Left colon (tissue), 2 donors: ENCODE measurements around the gene MALRD1. TPM values are rescaled to one million over a fixed set of nuclear protein-coding genes. Genes with fewer than 3 reads are reported as not detected.
A peak's percentile ranks its signal among the peaks of the same experiment; 100 is the strongest.

Experiments
- ATAC-seq: fragments of 200-7000 bp; cut with Tn5 transposase; one replicate; pipeline ENCODE4 v1.9.1; 2020; ENCODE audit warnings: mild to moderate bottlenecking, moderate library complexity
- DNase-seq, 2 donors: peaks; one replicate each; pipeline ENCODE4 v3.0.0-alpha.2; 2020
- intact Hi-C, 2 donors: fragments of 100-400 bp; cut with DNase I in 1 of 2; cut with micrococcal nuclease in 1 of 2; formaldehyde crosslinking; loops; one replicate each; pipeline versions ENCODE4 v1.11.2 to v1.14.0; 2022; cut with DNase I, micrococcal nuclease
- total RNA-seq, 2 donors: library from RNA; stranded (reverse); fragmentation: NEBNext Ultra II Directional; extraction: Animal tissue kit (Norgen Biotek cat#: 25700); gene quantifications; one replicate each; pipeline ENCODE4 v1.2.1, GENCODE V29; 2021
- donor health status: DM: no; HTN: no; CAD: no.
- donor health status: DM: yes; HTN: yes; CAD: no.

Gene MALRD1
- total RNA-seq, 2 donors from 2014 or later: 0.15 to 0.36 TPM

GRCh38 chr10:19200211-19200610, 151.6 kb downstream of the MALRD1 start:
- ATAC-seq (no peak), DNase-seq (no peak)
- intact Hi-C loops: no loop called here

GRCh38 chr10:19204246-19204917, 155.8 kb downstream of the MALRD1 start:
- intact Hi-C loops: no loop called here
- ATAC-seq (no peak), DNase-seq (no peak)

- DNase-seq (no peak), ATAC-seq (no peak)
- intact Hi-C loops: no loop called here
These were observed 160.7 kb downstream of the MALRD1 start for GRCh38 chr10:19209319-19209718.

GRCh38 chr10:19212590-19212989, 164.0 kb downstream of the MALRD1 start:
- intact Hi-C loops: no loop called here
- DNase-seq (no peak), ATAC-seq (no peak)

- ATAC-seq (no peak), DNase-seq (no peak)
- intact Hi-C loops: no loop called here
These were observed 172.6 kb downstream of the MALRD1 start for GRCh38 chr10:19221216-19221615.

- ATAC-seq: no peak
- intact Hi-C loops: no loop called here
- DNase-seq: no peak
These were observed 177.4 kb downstream of the MALRD1 start for GRCh38 chr10:19226025-19226424.

- ATAC-seq: no peak
- intact Hi-C loops: no loop called here
- DNase-seq: no peak
These were observed 182.4 kb downstream of the MALRD1 start for GRCh38 chr10:19231034-19231433.

GRCh38 chr10:19245889-19246752, 197.5 kb downstream of the MALRD1 start:
- no peak for ATAC-seq
- intact Hi-C loops: no loop called here

GRCh38 chr10:19247843-19248242, 199.2 kb downstream of the MALRD1 start:
- intact Hi-C loops: no loop called here
- DNase-seq: no peak
- ATAC-seq: no peak

More at GRCh38 chr10:19245889-19246752, 197.5 kb downstream of the MALRD1 start:
- DNase-seq: no peak

- ATAC-seq: no peak
- intact Hi-C loops: no loop called here
- no peak for DNase-seq
These were observed 201.9 kb downstream of the MALRD1 start for GRCh38 chr10:19250546-19250945.

GRCh38 chr10:19252531-19252930, 203.9 kb downstream of the MALRD1 start:
- intact Hi-C loops: no loop called here
- no peak for ATAC-seq
- no peak for DNase-seq

- DNase-seq (no peak), ATAC-seq (no peak)
- intact Hi-C loops: no loop called here
These were observed 207.7 kb downstream of the MALRD1 start for GRCh38 chr10:19256331-19256730.

- ATAC-seq (no peak), DNase-seq (no peak)
- intact Hi-C loops: no loop called here
These were observed 214.7 kb downstream of the MALRD1 start for GRCh38 chr10:19263262-19263661.

- intact Hi-C loops: no loop called here
- DNase-seq (no peak), ATAC-seq (no peak)
These were observed 234.7 kb downstream of the MALRD1 start for GRCh38 chr10:19283285-19283684.

- intact Hi-C loops: no loop called here
- DNase-seq (no peak), ATAC-seq (no peak)
These were observed 235.2 kb downstream of the MALRD1 start for GRCh38 chr10:19283786-19284185.

- DNase-seq (no peak), ATAC-seq (peak; percentile 98)
- intact Hi-C loops: no loop called here
These were observed 242.2 kb downstream of the MALRD1 start for GRCh38 chr10:19290770-19291169.

GRCh38 chr10:19294233-19294632, 245.6 kb downstream of the MALRD1 start:
- no peak for ATAC-seq
- intact Hi-C loops: no loop called here
- DNase-seq: no peak

GRCh38 chr10:19299645-19300044, 251.0 kb downstream of the MALRD1 start:
- intact Hi-C loops: no loop called here
- no peak for ATAC-seq

GRCh38 chr10:19302117-19302516, 253.5 kb downstream of the MALRD1 start:
- DNase-seq (no peak), ATAC-seq (no peak)
- intact Hi-C loops: no loop called here

More at GRCh38 chr10:19299645-19300044, 251.0 kb downstream of the MALRD1 start:
- no peak for DNase-seq

- DNase-seq (no peak), ATAC-seq (no peak)
- intact Hi-C loops: no loop called here
These were observed 261.5 kb downstream of the MALRD1 start for GRCh38 chr10:19310066-19310465.
